Endodermal cell (in vitro differentiated cells): ENCODE results near the gene TMED7. TPM values are rescaled to one million over a fixed set of nuclear protein-coding genes. Genes with fewer than 3 reads are reported as not detected.

Experiments used
- DNase-seq: peaks from one replicate; pipeline ENCODE4 v3.0.0-alpha.2; 2017
- H3K27ac ChIP-seq: 2 replicates; pipeline ENCODE4 v1.5.1; 2013; ENCODE audit warnings: mild to moderate bottlenecking, low read depth, low read length, moderate library complexity
- H3K27me3 ChIP-seq: 2 replicates; pipeline ENCODE4 v1.6.1; 2013; ENCODE audit warnings: mild to moderate bottlenecking, low read length, moderate library complexity; ENCODE audit not compliant: insufficient read depth, control insufficient read depth, poor library complexity, severe bottlenecking
- H3K36me3 ChIP-seq: 2 replicates; pipeline ENCODE4 v1.7.0; 2013; ENCODE audit warnings: mild to moderate bottlenecking, low read length, moderate library complexity; ENCODE audit not compliant: control insufficient read depth, insufficient read depth
- H3K4me1 ChIP-seq: one replicate; pipeline ENCODE4 v1.7.0; 2013; ENCODE audit warnings: low read length; ENCODE audit not compliant: control insufficient read depth, insufficient read depth
- H3K4me3 ChIP-seq: 2 replicates; pipeline ENCODE4 v1.5.1; 2013; ENCODE audit warnings: mild to moderate bottlenecking, low read length, moderate library complexity
- H3K9ac ChIP-seq: 2 replicates; pipeline ENCODE4 v1.6.1; 2013; ENCODE audit warnings: mild to moderate bottlenecking, low read length, moderate library complexity; ENCODE audit not compliant: poor library complexity, severe bottlenecking; ENCODE audit errors: extremely low read depth
- H3K9me3 ChIP-seq: 2 replicates; pipeline ENCODE4 v1.6.1; 2013; ENCODE audit warnings: mild to moderate bottlenecking, low read length, moderate library complexity; ENCODE audit not compliant: control insufficient read depth
- H3K27ac Mint-ChIP-seq: 2 replicates; pipeline ENCODE4 v1.8.0; 2020; ENCODE audit warnings: mixed read lengths
- H3K27me3 Mint-ChIP-seq: 2 replicates; pipeline ENCODE4 v1.8.0; 2021; ENCODE audit warnings: mild to moderate bottlenecking, mixed read lengths; ENCODE audit not compliant: insufficient read depth
- H3K36me3 Mint-ChIP-seq: 2 replicates; pipeline ENCODE4 v1.8.0; 2020; ENCODE audit warnings: low read depth, mixed read lengths
- H3K4me1 Mint-ChIP-seq: 2 replicates; pipeline ENCODE4 v1.8.0; 2020; ENCODE audit warnings: mixed read lengths
- H3K4me3 Mint-ChIP-seq: 2 replicates; pipeline ENCODE4 v1.8.0; 2020; ENCODE audit warnings: mild to moderate bottlenecking, moderate library complexity, mixed read lengths
- H3K9me3 Mint-ChIP-seq: 2 replicates; pipeline ENCODE4 v1.8.0; 2020; ENCODE audit warnings: mild to moderate bottlenecking, mixed read lengths
- CTCF ChIP-seq: fragments of 200-600 bp; sonication (generic); conservative IDR thresholded peaks from 2 replicates; pipeline ENCODE4 v1.5.0; 2021; ENCODE audit warnings: antibody characterized with exemption, mild to moderate bottlenecking
- whole genome bisulfite sequencing, 2 experiments: methylation state at CpG; one replicate each; pipeline versions ENCODE4 v1.1.5 to v1.1.7; 2013; ENCODE audit warnings: missing lambda C conversion rate in 2 of 2, mixed read lengths in 1 of 2; ENCODE audit not compliant: insufficient coverage in 1 of 2, insufficient read length in 1 of 2; 5-methylcytosine and 5-hydroxymethylcytosine counted together
- total RNA-seq, 2 donors: library from RNA; stranded (reverse); fragmentation: NEBNext Ultra II Directional in 1 of 2; extraction: Animal tissue kit (Norgen Biotek cat#: 25700) in 1 of 2; gene quantifications; 2 replicates in 1 of 2; 3 replicates in 1 of 2; pipeline ENCODE4 v1.2.1, GENCODE V29; 2021

The TMED7 gene
- total RNA-seq, 2 donors from 2014 or later = 64.4 to 75.3 TPM

GRCh38 chr5:115600766-115601165 lies 25.1 kb downstream of the TMED7 start:
- no peak overlapping the region for H3K4me3 ChIP-seq
- H3K9me3 Mint-ChIP-seq = no peaks in the 10 kb centered on the region
- no peak overlapping the region for H3K27ac Mint-ChIP-seq
- H3K9me3 ChIP-seq = no peaks in the 10 kb centered on the region
- H3K4me1 Mint-ChIP-seq = peaks cover 3% of the 10 kb centered on the region
- H3K9ac ChIP-seq = no peak overlapping the region
- no peaks in the 10 kb centered on the region for H3K27me3 ChIP-seq
- no peaks in the 10 kb centered on the region for H3K4me1 ChIP-seq
- H3K4me3 Mint-ChIP-seq = no peak overlapping the region
- H3K27ac ChIP-seq = no peak overlapping the region
- WGBS, 2 experiments = 100% methylated on average over 3 of the region's 3 CpGs; no CpG with 5 or more reads in 1 of the 2 experiments
- no peaks in the 10 kb centered on the region for H3K27me3 Mint-ChIP-seq
- H3K36me3 Mint-ChIP-seq = peaks cover 9% of the 10 kb centered on the region
- TF ChIP-seq CTCF = no peak
- peaks cover 21% of the 10 kb centered on the region for H3K36me3 ChIP-seq
- DNase-seq = no peak

GRCh38 chr5:115599924-115600323 lies 25.9 kb downstream of the TMED7 start:
- no peak overlapping the region for H3K9ac ChIP-seq
- Mint-ChIP-seq H3K27ac (no peak overlapping the region), H3K27me3 (no peaks in the 10 kb centered on the region), H3K4me1 (peaks cover 3% of the 10 kb centered on the region), H3K9me3 (no peaks in the 10 kb centered on the region), H3K36me3 (peaks cover 5% of the 10 kb centered on the region), H3K4me3 (no peak overlapping the region)
- no peak for DNase-seq
- peaks cover 13% of the 10 kb centered on the region for H3K36me3 ChIP-seq
- TF ChIP-seq CTCF = no peak
- no peaks in the 10 kb centered on the region for H3K9me3 ChIP-seq
- no peaks in the 10 kb centered on the region for H3K27me3 ChIP-seq
- 89 to 100% methylated on average over 2 of the region's 2 CpGs for WGBS, 2 experiments
- H3K27ac ChIP-seq = no peak overlapping the region
- H3K4me3 ChIP-seq = no peak overlapping the region
- no peaks in the 10 kb centered on the region for H3K4me1 ChIP-seq

- 92 to 100% methylated on average over 1 of the region's 1 CpG for WGBS, 2 experiments
- Histone ChIP-seq H3K4me3 (no peak overlapping the region), H3K9ac (no peak overlapping the region), H3K36me3 (peaks cover 8% of the 10 kb centered on the region), H3K4me1 (no peaks in the 10 kb centered on the region), H3K9me3 (no peaks in the 10 kb centered on the region), H3K27me3 (no peaks in the 10 kb centered on the region), H3K27ac (no peak overlapping the region)
- Mint-ChIP-seq H3K4me1 (peaks cover 3% of the 10 kb centered on the region), H3K27ac (no peak overlapping the region), H3K9me3 (no peaks in the 10 kb centered on the region), H3K27me3 (no peaks in the 10 kb centered on the region), H3K36me3 (peaks cover 3% of the 10 kb centered on the region), H3K4me3 (no peak overlapping the region)
- no peak for DNase-seq
- TF ChIP-seq CTCF = no peak
Observed at GRCh38 chr5:115599502-115599901, 26.3 kb downstream of the TMED7 start.
